Hematopoietic multipotent progenitor cell treated with erythropoietin and hydrocortisone succinate and interleukin-3 and kit ligand, for 17 days (in vitro differentiated cells): ENCODE data around the gene SERPINB12.

ENCODE experiments used
- DNase-seq: peaks from one replicate; pipeline ENCODE4 v3.0.0-alpha.2; 2015; ENCODE audit warnings: low spot score

Gene SERPINB12

GRCh38 chr18:63603355-63603754 lies 61.2 kb downstream of the SERPINB12 start:
- no peak for DNase-seq

DNA sequence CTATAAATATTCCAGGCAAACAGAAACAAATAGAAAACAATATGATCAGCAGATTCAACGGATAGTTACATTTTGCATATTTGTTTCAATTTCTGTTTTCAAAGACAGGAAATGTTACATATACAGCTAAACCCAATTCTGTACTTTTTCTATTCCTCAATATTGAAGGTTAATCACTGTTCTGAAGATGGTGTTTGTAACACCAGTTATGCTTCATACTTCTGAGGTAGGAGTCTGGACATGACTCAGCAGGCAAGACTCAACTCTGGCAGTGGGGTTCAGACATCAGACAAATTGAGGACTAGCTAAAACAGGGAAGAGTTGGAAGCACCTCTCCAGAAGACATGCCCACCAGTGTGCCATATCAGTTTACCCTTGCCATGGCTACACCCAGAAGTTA lies 61.6 kb downstream of the SERPINB12 start:
- DNase-seq = no peak

- no peak for DNase-seq
These were observed 62.8 kb downstream of the SERPINB12 start for GRCh38 chr18:63604791-63605567.

DNA sequence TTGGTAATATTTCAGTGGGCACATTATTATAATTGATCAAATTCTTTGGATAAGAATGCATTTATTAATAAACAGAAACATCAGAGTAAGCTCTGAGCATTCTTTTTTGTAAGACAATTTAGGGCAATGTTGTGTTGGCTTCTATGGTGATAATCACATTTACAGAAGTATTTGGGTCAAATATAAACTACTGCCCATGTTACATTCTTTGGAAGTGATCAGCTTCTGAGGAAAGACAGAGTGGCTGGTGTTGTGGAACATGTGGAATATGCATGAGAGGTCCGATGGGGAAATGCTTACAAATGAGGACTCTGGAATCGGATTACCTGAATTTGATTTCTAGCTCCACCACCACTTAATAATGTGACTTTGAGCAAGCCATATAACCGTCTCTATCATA lies 64.4 kb downstream of the SERPINB12 start:
- no peak for DNase-seq

DNA sequence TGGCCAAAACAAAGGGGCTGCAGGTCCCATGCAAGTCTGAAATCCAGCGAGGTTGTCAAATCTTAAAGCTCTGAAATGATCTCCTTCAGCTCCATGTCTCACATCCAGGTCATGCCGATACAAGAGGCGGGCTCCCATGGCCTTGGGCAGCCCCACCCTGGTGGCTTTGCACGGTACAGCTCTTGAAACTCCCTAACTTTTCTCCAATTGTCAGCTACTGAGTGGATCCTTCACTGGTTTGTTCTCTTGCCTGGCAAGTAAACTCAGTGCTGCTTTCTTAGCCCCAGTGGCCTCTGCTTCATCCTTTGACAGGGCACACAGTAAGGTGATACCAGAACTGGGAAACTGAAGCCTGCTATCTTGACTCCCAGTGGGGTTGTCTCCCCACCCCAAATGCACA lies 71.3 kb downstream of the SERPINB12 start:
- DNase-seq = no peak

GRCh38 chr18:63617049-63617914 lies 75.1 kb downstream of the SERPINB12 start:
- DNase-seq = no peak

- DNase-seq = no peak
These were observed 75.7 kb downstream of the SERPINB12 start for GRCh38 chr18:63617915-63618234.
